ENCODE measurements around the gene MAP9. TPM values are rescaled to one million over a fixed set of nuclear protein-coding genes. Genes with fewer than 3 reads are reported as not detected.
A peak's percentile ranks its signal among the peaks of the same experiment; 100 is the strongest.

MAP9 gene
- polyA plus RNA-seq, 1 of the 3 experiments (the other 2 are of a cell fraction) = 4.1 TPM

GRCh38 chr4:155403886-155404285 is 27.1 kb upstream of the MAP9 start:
- H3F3A ChIP-seq (replicated peaks; ENCODE audit: insufficient read depth) = no peaks in the 10 kb centered on the region
- no peak overlapping the region for H3K4me2 ChIP-seq
- ChIA-PET CTCF (interaction anchor here (0.6 to 4.4 kb wide), 59 partner anchors 10 to 1644 kb away, joined by 3 to 29 read pairs (median 4); partner anchors contain the start of genes CTSO, GUCY1A1, GUCY1B1 and MAP9), POLR2A (interaction anchor here (0.7 kb wide), 1 partner anchor 550 kb away, joined by 4 read pairs; the partner anchor contains the start of gene CTSO)
- H3K4me1 ChIP-seq (ENCODE audit: control insufficient read depth in 1 of 2, insufficient read depth in 2 of 2, low read depth in 1 of 2, low read length in 1 of 2) = no peaks in the 10 kb centered on the region
- H2AFZ ChIP-seq (ENCODE audit: low read depth) = no peak overlapping the region
- no peak overlapping the region for H3K9ac ChIP-seq
- DNase-seq = peak; percentile 53
- H3K27ac ChIP-seq (ENCODE audit: low read depth in 2 of 2, low read length in 1 of 2) = no peak overlapping the region
- H4K20me1 ChIP-seq (ENCODE audit: insufficient read depth) = no peaks in the 10 kb centered on the region
- H3K79me2 ChIP-seq (ENCODE audit: insufficient read depth) = no peaks in the 10 kb centered on the region
- H3K27me3 ChIP-seq (ENCODE audit: insufficient read depth) = no peaks in the 10 kb centered on the region
- no peaks in the 10 kb centered on the region for H3K9me2 ChIP-seq
- WGBS (ENCODE audit: low lambda C conversion rate) = 4% methylated on average over 4 of the region's 4 CpGs
- H3K9me3 ChIP-seq = no peaks in the 10 kb centered on the region
- no peaks in the 10 kb centered on the region for H3K36me3 ChIP-seq (replicated peaks in 1 of 2; ENCODE audit: control insufficient read depth in 1 of 2, insufficient read depth in 2 of 2, low read length in 1 of 2)
- no peak overlapping the region for H3K4me3 ChIP-seq (ENCODE audit: low read depth in 2 of 2, low read length in 1 of 2)
- no peak for TF ChIP-seq FOXJ3 (CRISPR knock-in tag; IDR thresholded peaks at IDR 0.05)
- TF ChIP-seq GATA2 (CRISPR knock-in tag; IDR thresholded peaks at IDR 0.05) = no peak
- no peak for TF ChIP-seq POLR2AphosphoS5 (IDR thresholded peaks at IDR 0.05; ENCODE audit: low read depth, low read length)
- TF ChIP-seq RXRA (IDR thresholded peaks at IDR 0.05; ENCODE audit: borderline replicate concordance, low read depth) = no peak
- no peak for TF ChIP-seq RFX5 (IDR thresholded peaks at IDR 0.05; ENCODE audit: low read length)
- TF ChIP-seq RAD21 (IDR thresholded peaks at IDR 0.05; ENCODE audit: low read length) = peak; percentile 87
- peak; percentile 61 for TF ChIP-seq CTCF (IDR thresholded peaks at IDR 0.05)
- TF ChIP-seq FOXM1 (IDR thresholded peaks at IDR 0.05; ENCODE audit: low read depth) = no peak
- TF ChIP-seq RCOR1 (IDR thresholded peaks at IDR 0.05; ENCODE audit: low read length) = no peak
- TF ChIP-seq TCF12 (IDR thresholded peaks at IDR 0.05) = no peak
- TF ChIP-seq YY1 (IDR thresholded peaks at IDR 0.05; ENCODE audit: low read depth) = no peak
- no peak for TF ChIP-seq MEF2A (IDR thresholded peaks at IDR 0.05; ENCODE audit: borderline replicate concordance, low read depth)
- peak; percentile 46 for TF ChIP-seq SMC3 (IDR thresholded peaks at IDR 0.05; ENCODE audit: low read depth, low read length)
- TF ChIP-seq, protein P1, sequence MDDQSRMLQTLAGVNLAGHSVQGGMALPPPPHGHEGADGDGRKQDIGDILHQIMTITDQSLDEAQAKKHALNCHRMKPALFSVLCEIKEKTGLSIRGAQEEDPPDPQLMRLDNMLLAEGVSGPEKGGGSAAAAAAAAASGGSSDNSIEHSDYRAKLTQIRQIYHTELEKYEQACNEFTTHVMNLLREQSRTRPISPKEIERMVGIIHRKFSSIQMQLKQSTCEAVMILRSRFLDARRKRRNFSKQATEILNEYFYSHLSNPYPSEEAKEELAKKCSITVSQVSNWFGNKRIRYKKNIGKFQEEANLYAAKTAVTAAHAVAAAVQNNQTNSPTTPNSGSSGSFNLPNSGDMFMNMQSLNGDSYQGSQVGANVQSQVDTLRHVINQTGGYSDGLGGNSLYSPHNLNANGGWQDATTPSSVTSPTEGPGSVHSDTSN (IDR thresholded peaks at IDR 0.05) = no peak

GRCh38 chr4:155402941-155403340 is 26.2 kb upstream of the MAP9 start:
- CTCF ChIA-PET = interaction anchor here (1.0 to 4.4 kb wide), 17 partner anchors 11 to 1643 kb away, joined by 3 to 29 read pairs (median 6); partner anchors contain the start of genes CTSO and MAP9
- Histone ChIP-seq H3K9me2 (no peaks in the 10 kb centered on the region), H3K79me2 (ENCODE audit: insufficient read depth) (no peaks in the 10 kb centered on the region), H3F3A (replicated peaks; ENCODE audit: insufficient read depth) (no peaks in the 10 kb centered on the region), H3K4me1 (ENCODE audit: control insufficient read depth in 1 of 2, insufficient read depth in 2 of 2, low read depth in 1 of 2, low read length in 1 of 2) (no peaks in the 10 kb centered on the region), H2AFZ (ENCODE audit: low read depth) (no peak overlapping the region), H3K27ac (ENCODE audit: low read depth in 2 of 2, low read length in 1 of 2) (no peak overlapping the region), H3K9ac (no peak overlapping the region), H3K27me3 (ENCODE audit: insufficient read depth) (no peaks in the 10 kb centered on the region), H4K20me1 (ENCODE audit: insufficient read depth) (no peaks in the 10 kb centered on the region), H3K4me3 (ENCODE audit: low read depth in 2 of 2, low read length in 1 of 2) (no peak overlapping the region), H3K4me2 (no peak overlapping the region), H3K9me3 (no peaks in the 10 kb centered on the region), H3K36me3 (replicated peaks in 1 of 2; ENCODE audit: control insufficient read depth in 1 of 2, insufficient read depth in 2 of 2, low read length in 1 of 2) (no peaks in the 10 kb centered on the region)
- TF ChIP-seq SIN3A (IDR thresholded peaks at IDR 0.05; ENCODE audit: borderline replicate concordance, low read depth, low read length) = no peak
- TF ChIP-seq POLR2AphosphoS5 (IDR thresholded peaks at IDR 0.05; ENCODE audit: low read depth, low read length) = no peak
- TF ChIP-seq JUND (IDR thresholded peaks at IDR 0.05) = no peak
- TF ChIP-seq, protein P2, sequence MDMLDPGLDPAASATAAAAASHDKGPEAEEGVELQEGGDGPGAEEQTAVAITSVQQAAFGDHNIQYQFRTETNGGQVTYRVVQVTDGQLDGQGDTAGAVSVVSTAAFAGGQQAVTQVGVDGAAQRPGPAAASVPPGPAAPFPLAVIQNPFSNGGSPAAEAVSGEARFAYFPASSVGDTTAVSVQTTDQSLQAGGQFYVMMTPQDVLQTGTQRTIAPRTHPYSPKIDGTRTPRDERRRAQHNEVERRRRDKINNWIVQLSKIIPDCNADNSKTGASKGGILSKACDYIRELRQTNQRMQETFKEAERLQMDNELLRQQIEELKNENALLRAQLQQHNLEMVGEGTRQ (IDR thresholded peaks at IDR 0.05; ENCODE audit: borderline replicate concordance, low read depth, low read length) = no peak
- no peak for TF ChIP-seq TCF12 (IDR thresholded peaks at IDR 0.05)
- 60% methylated on average over 2 of the region's 2 CpGs for WGBS (ENCODE audit: low lambda C conversion rate)
- POLR2A ChIA-PET = interaction anchor here (1.5 kb wide), 1 partner anchor 551 kb away, joined by 5 read pairs; the partner anchor contains the start of gene CTSO
- no peak for DNase-seq
